Osteocyte (in vitro differentiated cells): Measurements from ENCODE around the gene EMSY. TPM values are rescaled to one million over a fixed set of nuclear protein-coding genes. Genes with fewer than 3 reads are reported as not detected.

ENCODE experiments used
- DNase-seq: peaks from one replicate; pipeline ENCODE4 v3.0.0; 2021; ENCODE audit warnings: mixed read lengths; ENCODE audit not compliant: unreplicated experiment; ENCODE audit errors: extremely low spot score
- H3K27ac Mint-ChIP-seq: one replicate; pipeline ENCODE4 v1.8.0; 2021; ENCODE audit warnings: mild to moderate bottlenecking, mixed read lengths; ENCODE audit not compliant: unreplicated experiment
- H3K27me3 Mint-ChIP-seq: one replicate; pipeline ENCODE4 v1.8.0; 2021; ENCODE audit warnings: mixed read lengths; ENCODE audit not compliant: unreplicated experiment
- H3K36me3 Mint-ChIP-seq: one replicate; pipeline ENCODE4 v1.8.0; 2021; ENCODE audit warnings: mixed read lengths; ENCODE audit not compliant: unreplicated experiment
- H3K4me1 Mint-ChIP-seq: one replicate; pipeline ENCODE4 v1.8.0; 2021; ENCODE audit warnings: mixed read lengths; ENCODE audit not compliant: unreplicated experiment
- H3K4me3 Mint-ChIP-seq: one replicate; pipeline ENCODE4 v1.8.0; 2021; ENCODE audit warnings: mild to moderate bottlenecking, moderate library complexity, mixed read lengths; ENCODE audit not compliant: unreplicated experiment
- H3K9me3 Mint-ChIP-seq: one replicate; pipeline ENCODE4 v1.8.0; 2021; ENCODE audit warnings: mixed read lengths; ENCODE audit not compliant: unreplicated experiment
- total RNA-seq: library from RNA; stranded (reverse); gene quantifications from 2 replicates; pipeline ENCODE4 v1.2.1, GENCODE V29; 2021
- TF ChIP-seq, protein P1 (sequence below): fragments of 200-600 bp; sonication (generic); IDR thresholded peaks from 2 replicates; pipeline ENCODE4 v1.5.0; 2021; ENCODE audit warnings: antibody characterized with exemption, mild to moderate bottlenecking, moderate library complexity

Gene EMSY
- total RNA-seq, 1 donor from 2014 or later: 23.8 TPM

DNA sequence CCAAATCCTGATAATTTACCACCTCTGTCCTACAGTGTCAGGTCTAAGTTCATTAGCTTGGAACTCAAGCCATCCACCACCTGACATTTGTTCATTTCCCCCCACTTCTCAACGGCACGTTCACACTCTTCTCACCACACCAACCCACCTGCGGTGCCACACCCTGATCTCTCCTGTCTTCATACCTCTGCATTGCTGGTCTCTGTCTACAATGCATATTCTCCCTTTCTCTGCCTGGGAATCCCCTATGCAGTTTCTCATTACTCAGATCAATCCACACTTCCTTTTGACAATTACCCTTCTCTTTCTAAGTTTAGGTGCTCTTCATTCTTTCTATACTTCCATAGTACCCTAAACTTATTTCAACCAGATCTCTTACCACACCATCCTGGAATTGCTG lies 20.4 kb upstream of the EMSY start:
- no peaks in the 10 kb centered on the region for H3K4me1 Mint-ChIP-seq
- no peak overlapping the region for H3K27ac Mint-ChIP-seq
- no peak for DNase-seq
- peaks cover 7% of the 10 kb centered on the region for H3K27me3 Mint-ChIP-seq
- no peak overlapping the region for H3K4me3 Mint-ChIP-seq
- no peaks in the 10 kb centered on the region for H3K36me3 Mint-ChIP-seq
- H3K9me3 Mint-ChIP-seq: no peaks in the 10 kb centered on the region
- TF ChIP-seq, protein P1, sequence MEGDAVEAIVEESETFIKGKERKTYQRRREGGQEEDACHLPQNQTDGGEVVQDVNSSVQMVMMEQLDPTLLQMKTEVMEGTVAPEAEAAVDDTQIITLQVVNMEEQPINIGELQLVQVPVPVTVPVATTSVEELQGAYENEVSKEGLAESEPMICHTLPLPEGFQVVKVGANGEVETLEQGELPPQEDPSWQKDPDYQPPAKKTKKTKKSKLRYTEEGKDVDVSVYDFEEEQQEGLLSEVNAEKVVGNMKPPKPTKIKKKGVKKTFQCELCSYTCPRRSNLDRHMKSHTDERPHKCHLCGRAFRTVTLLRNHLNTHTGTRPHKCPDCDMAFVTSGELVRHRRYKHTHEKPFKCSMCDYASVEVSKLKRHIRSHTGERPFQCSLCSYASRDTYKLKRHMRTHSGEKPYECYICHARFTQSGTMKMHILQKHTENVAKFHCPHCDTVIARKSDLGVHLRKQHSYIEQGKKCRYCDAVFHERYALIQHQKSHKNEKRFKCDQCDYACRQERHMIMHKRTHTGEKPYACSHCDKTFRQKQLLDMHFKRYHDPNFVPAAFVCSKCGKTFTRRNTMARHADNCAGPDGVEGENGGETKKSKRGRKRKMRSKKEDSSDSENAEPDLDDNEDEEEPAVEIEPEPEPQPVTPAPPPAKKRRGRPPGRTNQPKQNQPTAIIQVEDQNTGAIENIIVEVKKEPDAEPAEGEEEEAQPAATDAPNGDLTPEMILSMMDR: no peak

DNA sequence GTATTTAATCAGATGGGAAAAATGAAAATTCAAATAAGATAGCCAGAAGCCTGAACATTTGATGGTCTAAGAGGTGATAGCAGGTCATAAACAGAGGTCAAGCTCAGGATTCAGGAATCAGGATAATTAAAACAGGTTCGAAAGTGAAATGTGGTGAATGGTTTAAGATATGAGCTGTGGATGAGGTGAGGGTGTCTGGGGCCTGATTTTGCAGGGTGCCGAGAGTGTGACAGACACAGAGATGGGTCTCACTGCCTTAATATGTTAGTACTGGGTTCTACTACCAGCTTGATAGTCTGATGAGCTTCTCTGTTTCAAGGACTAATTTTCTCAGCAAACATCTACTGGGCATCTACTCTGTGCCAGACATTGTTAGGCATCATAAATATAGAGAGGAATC lies 19.9 kb upstream of the EMSY start:
- no peak for DNase-seq
- Mint-ChIP-seq H3K4me3 (no peak overlapping the region), H3K9me3 (no peaks in the 10 kb centered on the region), H3K36me3 (no peaks in the 10 kb centered on the region), H3K27ac (no peak overlapping the region), H3K27me3 (peaks cover 7% of the 10 kb centered on the region), H3K4me1 (no peaks in the 10 kb centered on the region)
- TF ChIP-seq, protein P1: no peak

DNA sequence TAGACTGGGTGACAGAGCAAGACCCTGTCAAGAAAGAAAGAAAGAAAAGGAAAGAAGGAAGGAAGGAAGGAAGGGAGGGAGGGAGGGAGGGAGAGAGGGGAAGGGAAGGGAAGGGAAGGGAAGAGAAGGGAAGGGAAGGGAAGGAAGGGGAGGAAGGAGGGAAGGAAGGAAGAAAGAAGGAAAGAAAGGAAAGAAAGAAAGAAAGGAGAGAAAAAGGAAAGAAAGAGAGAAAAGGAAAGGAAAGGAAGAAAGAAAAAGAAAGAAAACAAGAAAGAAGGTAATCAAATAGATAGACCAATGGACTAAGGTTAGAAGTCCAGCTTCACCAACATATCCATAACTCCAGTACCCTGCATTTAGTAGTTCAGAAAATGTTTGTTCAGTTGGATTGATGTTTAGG lies 18.2 kb upstream of the EMSY start:
- no peaks in the 10 kb centered on the region for H3K4me1 Mint-ChIP-seq
- no peak for DNase-seq
- H3K9me3 Mint-ChIP-seq: no peaks in the 10 kb centered on the region
- TF ChIP-seq, protein P1: no peak
- H3K27me3 Mint-ChIP-seq: peaks cover 7% of the 10 kb centered on the region
- no peaks in the 10 kb centered on the region for H3K36me3 Mint-ChIP-seq
- H3K27ac Mint-ChIP-seq: no peak overlapping the region
- H3K4me3 Mint-ChIP-seq: no peak overlapping the region

DNA sequence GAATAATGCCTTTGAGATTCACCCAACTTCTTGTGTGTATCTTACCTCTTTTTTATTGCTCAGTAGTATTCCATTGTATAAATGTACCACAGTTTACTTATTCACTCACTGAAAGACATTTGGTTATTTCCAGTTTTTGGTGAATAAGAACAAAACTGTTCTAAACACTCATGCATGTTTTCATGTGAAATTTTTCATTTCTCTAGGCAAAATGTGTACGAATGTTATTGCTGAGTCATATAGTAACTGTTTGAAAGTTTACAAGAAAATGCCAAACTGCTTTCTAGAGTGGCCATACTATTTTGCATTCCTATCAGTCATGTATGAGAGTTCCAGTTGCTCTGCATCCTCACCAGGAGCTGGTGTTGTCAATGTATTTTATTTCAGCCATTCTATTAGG lies 8.8 kb upstream of the EMSY start:
- Mint-ChIP-seq H3K36me3 (no peaks in the 10 kb centered on the region), H3K9me3 (no peaks in the 10 kb centered on the region), H3K4me3 (no peak overlapping the region), H3K4me1 (no peaks in the 10 kb centered on the region), H3K27me3 (no peaks in the 10 kb centered on the region), H3K27ac (no peak overlapping the region)
- no peak for DNase-seq
- TF ChIP-seq, protein P1: no peak

DNA sequence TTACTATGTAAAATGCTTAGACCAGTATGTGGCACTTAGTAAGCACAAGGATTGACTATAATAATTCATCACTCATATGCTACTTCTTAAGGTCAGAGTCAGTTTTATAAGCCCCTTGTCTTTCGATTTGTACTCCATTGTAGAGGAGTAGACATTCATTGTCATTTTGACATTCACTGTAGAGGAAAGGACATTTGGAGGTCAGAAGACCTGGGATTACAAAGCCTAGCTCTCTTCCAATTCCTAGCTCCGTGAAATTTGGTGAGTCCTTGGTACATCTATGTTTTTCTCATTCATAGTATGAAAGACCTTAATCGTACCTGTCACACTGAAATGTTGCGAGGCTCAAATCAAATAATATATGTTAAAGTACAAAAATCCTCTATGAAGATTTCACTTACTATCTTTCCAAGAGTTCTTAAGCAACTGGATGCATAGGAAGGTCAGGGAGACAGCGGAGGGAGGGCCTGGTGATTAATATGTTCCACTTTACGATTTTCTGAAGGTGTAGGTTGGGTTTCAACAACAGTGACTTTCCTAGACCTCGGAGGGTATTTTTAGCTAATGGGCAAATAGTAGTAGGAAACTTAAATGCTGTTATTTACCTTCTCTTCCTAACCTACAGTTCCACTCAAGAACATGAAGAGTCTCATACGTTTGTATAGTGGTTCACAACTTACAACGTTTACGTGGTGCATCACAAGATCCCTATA lies 1.4 kb upstream of the EMSY start:
- Mint-ChIP-seq H3K27me3 (no peaks in the 10 kb centered on the region), H3K9me3 (no peaks in the 10 kb centered on the region)
- TF ChIP-seq, protein P1: no peak

More for the DNA sequence above, 1.4 kb upstream of the EMSY start:
- peak overlapping the region; percentile 92 for H3K4me3 Mint-ChIP-seq
- peaks cover 28% of the 10 kb centered on the region for H3K4me1 Mint-ChIP-seq
- peaks cover 6% of the 10 kb centered on the region for H3K36me3 Mint-ChIP-seq
- peak overlapping the region; percentile 98 for H3K27ac Mint-ChIP-seq
- no peak for DNase-seq
